Panc1 (cell line): ENCODE data around the gene SPEG. TPM values are rescaled to one million over a fixed set of nuclear protein-coding genes. Genes with fewer than 3 reads are reported as not detected.

Source experiments
- ATAC-seq: fragments of 200-7000 bp; cut with Tn5 transposase; 2 replicates; pipeline ENCODE4 v1.9.1; 2020; ENCODE audit warnings: mild to moderate bottlenecking, moderate library complexity
- BruUV-seq: library from RNA; stranded (reverse); fragments of 400-500 nt; replicated peaks from 2 replicates; lab custom pipeline; 2021; lab: Mats Ljungman, UMichigan
- CTCF ChIA-PET: fragments of 300-600 bp; sonication (Branson Sonifier 250); formaldehyde crosslinking; loops from one replicate; lab custom pipeline; 2022; ENCODE audit warnings: antibody characterized with exemption; lab: Charles Lee
- POLR2A ChIA-PET: fragments of 300-600 bp; sonication (Branson Sonifier 250); formaldehyde crosslinking; loops from one replicate; lab custom pipeline; 2022; ENCODE audit warnings: antibody characterized with exemption; lab: Charles Lee
- DNase-seq: peaks from one replicate; pipeline ENCODE4 v3.0.0-alpha.2; 2010; ENCODE audit warnings: low read depth, low spot score
- H3K27ac ChIP-seq: 2 replicates; pipeline ENCODE4 v1.5.1; 2011; ENCODE audit warnings: mild to moderate bottlenecking, low read length, inconsistent platforms
- H3K27me3 ChIP-seq: fragments of 200-500 bp; sonication (Bioruptor generic); 2 replicates; pipeline ENCODE4 v1.6.0; 2014; ENCODE audit warnings: low read length, inconsistent platforms; ENCODE audit not compliant: control insufficient read depth, insufficient read depth
- H3K36me3 ChIP-seq: fragments of 200-500 bp; sonication (Bioruptor generic); 2 replicates; pipeline ENCODE4 v1.5.1; 2014; ENCODE audit warnings: inconsistent platforms, mild to moderate bottlenecking, low read length, moderate library complexity; ENCODE audit not compliant: control insufficient read depth, insufficient read depth
- H3K4me1 ChIP-seq: 2 replicates; pipeline ENCODE4 v1.5.1; 2011; ENCODE audit warnings: inconsistent platforms, mild to moderate bottlenecking, low read length, moderate library complexity; ENCODE audit not compliant: control insufficient read depth, insufficient read depth
- H3K4me3 ChIP-seq, 2 experiments: 2 replicates each; pipeline ENCODE4 v1.5.1; 2011 to 2012; ENCODE audit warnings: low read depth in 2 of 2, low read length in 2 of 2, mild to moderate bottlenecking in 2 of 2, inconsistent platforms in 1 of 2, moderate library complexity in 1 of 2
- H3K9me3 ChIP-seq: fragments of 200-500 bp; sonication (Bioruptor generic); 2 replicates; pipeline ENCODE4 v1.5.1; 2014; ENCODE audit warnings: low read depth, mild to moderate bottlenecking, inconsistent platforms, low read length, moderate library complexity; ENCODE audit not compliant: control insufficient read depth, insufficient read depth
- POLR2AphosphoS5 ChIP-seq: IDR thresholded peaks from 2 replicates; pipeline ENCODE4 v1.6.1; 2012; ENCODE audit warnings: mild to moderate bottlenecking, low read depth, low read length, moderate library complexity
- SIN3A ChIP-seq: IDR thresholded peaks from 2 replicates; pipeline ENCODE4 v1.6.1; 2012; ENCODE audit warnings: low read depth, mild to moderate bottlenecking, low read length, moderate library complexity, borderline replicate concordance; ENCODE audit not compliant: insufficient read depth
- TCF7L2 ChIP-seq: IDR thresholded peaks from 2 replicates; pipeline ENCODE4 v1.6.1; 2011; ENCODE audit warnings: mild to moderate bottlenecking, low read depth, low read length, inconsistent platforms
- in situ Hi-C: cut with HindIII; loops from 2 replicates; pipeline ENCODE4 v1.10.0; 2016; ENCODE audit warnings: low sequenced_read_pairs, low pct_unique_long_range_greater_than_20kb
- intact Hi-C: fragments of 100-400 bp; cut with micrococcal nuclease; formaldehyde crosslinking; loops from one replicate; pipeline ENCODE4 v1.10.0; 2022; ENCODE audit not compliant: unreplicated experiment
- total RNA-seq: library from RNA; stranded (reverse); gene quantifications from one replicate; pipeline ENCODE4 v1.2.1, GENCODE V29; 2021; ENCODE audit not compliant: unreplicated experiment
- TF ChIP-seq, protein P1 (sequence below): fragments of 450-650 bp; IDR thresholded peaks from 2 replicates; pipeline ENCODE4 v1.5.1; 2017; ENCODE audit warnings: mild to moderate bottlenecking
- TF ChIP-seq, protein P2 (sequence below), 2 experiments: IDR thresholded peaks; 2 replicates each; pipeline ENCODE4 v1.6.1; 2011 to 2012; ENCODE audit warnings: low read depth in 2 of 2, control low read depth in 1 of 2, low read length in 1 of 2, mild to moderate bottlenecking in 1 of 2, moderate library complexity in 1 of 2; ENCODE audit not compliant: insufficient read depth in 1 of 2

Gene SPEG
- total RNA-seq, 1 experiment from 2014 or later, result 3.4 TPM

GRCh38 chr2:219446101-219446504 is 11.5 kb downstream of the SPEG start:
- TF ChIP-seq POLR2AphosphoS5, result no peak
- no TSS peak for BruUV-seq
- Histone ChIP-seq H3K27ac (no peak overlapping the region), H3K27me3 (peaks cover 4% of the 10 kb centered on the region), H3K36me3 (no peaks in the 10 kb centered on the region; the same call in 1 of the 2 replicates), H3K9me3 (no peaks in the 10 kb centered on the region), H3K4me3 (no peak overlapping the region), H3K4me1 (peaks cover 7% of the 10 kb centered on the region)
- in situ Hi-C loops (no loop called here), intact Hi-C loops (no loop called here)
- ATAC-seq, result peak; percentile 41
- DNase-seq, result no peak
- POLR2A ChIA-PET, result no interaction called here
- CTCF ChIA-PET, result interaction anchor here (0.6 kb wide), 1 partner anchor 197 kb away, joined by 3 read pairs; no protein-coding TSS in a partner anchor

DNA sequence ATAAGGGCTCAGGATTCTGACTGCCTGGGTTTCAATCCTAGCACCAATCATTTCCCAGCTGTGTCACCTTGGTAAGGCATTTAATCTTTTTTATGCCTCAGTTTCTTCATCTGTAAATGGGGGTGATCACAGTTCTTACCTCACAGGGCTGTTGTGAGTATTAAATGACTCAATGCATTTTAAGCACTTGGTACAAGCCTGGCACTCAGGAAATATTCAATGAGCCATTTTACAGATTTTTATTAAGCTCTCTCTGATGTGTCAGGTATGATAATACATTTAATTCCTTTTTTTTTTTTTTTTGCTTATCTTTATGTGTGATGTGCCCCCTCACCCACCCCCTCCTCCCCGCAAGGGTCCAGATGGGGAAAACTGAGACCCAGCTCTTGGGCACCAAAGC is 12.0 kb downstream of the SPEG start:
- Histone ChIP-seq H3K9me3 (no peaks in the 10 kb centered on the region), H3K4me1 (peaks cover 2% of the 10 kb centered on the region; the same call in 1 of the 2 replicates), H3K27ac (no peak overlapping the region), H3K4me3 (no peak overlapping the region), H3K36me3 (no peaks in the 10 kb centered on the region; the same call in 1 of the 2 replicates), H3K27me3 (no peaks in the 10 kb centered on the region)
- ATAC-seq (no peak), DNase-seq (no peak)
- ChIA-PET POLR2A (interaction anchor here (0.6 kb wide), 1 partner anchor 106 kb away, joined by 10 read pairs; no protein-coding TSS in a partner anchor), CTCF (interaction anchor here (0.5 to 0.7 kb wide), 4 partner anchors 49 to 197 kb away, joined by 3 to 13 read pairs (median 10); no protein-coding TSS in a partner anchor)
- TF ChIP-seq SIN3A (no peak), TCF7L2 (no peak), POLR2AphosphoS5 (no peak)
- TF ChIP-seq, protein P1, sequence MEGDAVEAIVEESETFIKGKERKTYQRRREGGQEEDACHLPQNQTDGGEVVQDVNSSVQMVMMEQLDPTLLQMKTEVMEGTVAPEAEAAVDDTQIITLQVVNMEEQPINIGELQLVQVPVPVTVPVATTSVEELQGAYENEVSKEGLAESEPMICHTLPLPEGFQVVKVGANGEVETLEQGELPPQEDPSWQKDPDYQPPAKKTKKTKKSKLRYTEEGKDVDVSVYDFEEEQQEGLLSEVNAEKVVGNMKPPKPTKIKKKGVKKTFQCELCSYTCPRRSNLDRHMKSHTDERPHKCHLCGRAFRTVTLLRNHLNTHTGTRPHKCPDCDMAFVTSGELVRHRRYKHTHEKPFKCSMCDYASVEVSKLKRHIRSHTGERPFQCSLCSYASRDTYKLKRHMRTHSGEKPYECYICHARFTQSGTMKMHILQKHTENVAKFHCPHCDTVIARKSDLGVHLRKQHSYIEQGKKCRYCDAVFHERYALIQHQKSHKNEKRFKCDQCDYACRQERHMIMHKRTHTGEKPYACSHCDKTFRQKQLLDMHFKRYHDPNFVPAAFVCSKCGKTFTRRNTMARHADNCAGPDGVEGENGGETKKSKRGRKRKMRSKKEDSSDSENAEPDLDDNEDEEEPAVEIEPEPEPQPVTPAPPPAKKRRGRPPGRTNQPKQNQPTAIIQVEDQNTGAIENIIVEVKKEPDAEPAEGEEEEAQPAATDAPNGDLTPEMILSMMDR, result no peak
- TF ChIP-seq, protein P2, sequence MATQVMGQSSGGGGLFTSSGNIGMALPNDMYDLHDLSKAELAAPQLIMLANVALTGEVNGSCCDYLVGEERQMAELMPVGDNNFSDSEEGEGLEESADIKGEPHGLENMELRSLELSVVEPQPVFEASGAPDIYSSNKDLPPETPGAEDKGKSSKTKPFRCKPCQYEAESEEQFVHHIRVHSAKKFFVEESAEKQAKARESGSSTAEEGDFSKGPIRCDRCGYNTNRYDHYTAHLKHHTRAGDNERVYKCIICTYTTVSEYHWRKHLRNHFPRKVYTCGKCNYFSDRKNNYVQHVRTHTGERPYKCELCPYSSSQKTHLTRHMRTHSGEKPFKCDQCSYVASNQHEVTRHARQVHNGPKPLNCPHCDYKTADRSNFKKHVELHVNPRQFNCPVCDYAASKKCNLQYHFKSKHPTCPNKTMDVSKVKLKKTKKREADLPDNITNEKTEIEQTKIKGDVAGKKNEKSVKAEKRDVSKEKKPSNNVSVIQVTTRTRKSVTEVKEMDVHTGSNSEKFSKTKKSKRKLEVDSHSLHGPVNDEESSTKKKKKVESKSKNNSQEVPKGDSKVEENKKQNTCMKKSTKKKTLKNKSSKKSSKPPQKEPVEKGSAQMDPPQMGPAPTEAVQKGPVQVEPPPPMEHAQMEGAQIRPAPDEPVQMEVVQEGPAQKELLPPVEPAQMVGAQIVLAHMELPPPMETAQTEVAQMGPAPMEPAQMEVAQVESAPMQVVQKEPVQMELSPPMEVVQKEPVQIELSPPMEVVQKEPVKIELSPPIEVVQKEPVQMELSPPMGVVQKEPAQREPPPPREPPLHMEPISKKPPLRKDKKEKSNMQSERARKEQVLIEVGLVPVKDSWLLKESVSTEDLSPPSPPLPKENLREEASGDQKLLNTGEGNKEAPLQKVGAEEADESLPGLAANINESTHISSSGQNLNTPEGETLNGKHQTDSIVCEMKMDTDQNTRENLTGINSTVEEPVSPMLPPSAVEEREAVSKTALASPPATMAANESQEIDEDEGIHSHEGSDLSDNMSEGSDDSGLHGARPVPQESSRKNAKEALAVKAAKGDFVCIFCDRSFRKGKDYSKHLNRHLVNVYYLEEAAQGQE (IDR thresholded peaks at IDR 0.05; ENCODE audit: insufficient read depth in 1 of 2, low read depth in 2 of 2, low read length in 1 of 2), result no peak
- in situ Hi-C loops, result no loop called here
- intact Hi-C loops, result no loop called here
- no TSS peak for BruUV-seq
